Activated T-helper 2 cell treated with anti-CD3 and anti-CD28 coated beads, Interferon-gamma antibody, Interleukin-2, Interleukin-4, amounts not matched to agents 10 μg/mL and 5 μg/mL and 100 μg/mL, durations not matched to agents 14 hours and 24 hours and 36 hours (primary cell): ENCODE results near the gene CTNNBIP1. TPM values are rescaled to one million over a fixed set of nuclear protein-coding genes. Genes with fewer than 3 reads are reported as not detected.

Experiments used
- total RNA-seq: library from RNA; stranded (reverse); gene quantifications from 2 replicates; pipeline ENCODE4 v1.2.3, GENCODE V29; 2022

The CTNNBIP1 gene
- total RNA-seq, 1 donor from 2014 or later: 7.5 TPM

Other genes with a start within 250 kb of the CTNNBIP1 start
- gene CLSTN1, start 86.3 kb downstream of the CTNNBIP1 start, total RNA-seq: 46.5 and 48.8 TPM in 2 replicates
- gene LZIC, start 33.1 kb upstream of the CTNNBIP1 start, total RNA-seq: 30.0 and 31.1 TPM in 2 replicates
- gene NMNAT1, start 33.2 kb upstream of the CTNNBIP1 start, total RNA-seq: 6.8 TPM in 2 replicates
- not detected in 2 replicates for gene RBP7, start 87.0 kb upstream of the CTNNBIP1 start, total RNA-seq
- gene UBE4B, start 122.7 kb upstream of the CTNNBIP1 start, total RNA-seq: 37.2 and 37.7 TPM in 2 replicates